GM12874 (cell line): ENCODE measurements around the gene ARMC3.

Experiments used
- TF ChIP-seq, protein P1 (sequence below): IDR thresholded peaks from 2 replicates; pipeline ENCODE4 v1.5.1; 2011; ENCODE audit warnings: low read depth, mild to moderate bottlenecking, control low read depth, low read length, moderate library complexity; ENCODE audit not compliant: insufficient read depth

Gene ARMC3

DNA sequence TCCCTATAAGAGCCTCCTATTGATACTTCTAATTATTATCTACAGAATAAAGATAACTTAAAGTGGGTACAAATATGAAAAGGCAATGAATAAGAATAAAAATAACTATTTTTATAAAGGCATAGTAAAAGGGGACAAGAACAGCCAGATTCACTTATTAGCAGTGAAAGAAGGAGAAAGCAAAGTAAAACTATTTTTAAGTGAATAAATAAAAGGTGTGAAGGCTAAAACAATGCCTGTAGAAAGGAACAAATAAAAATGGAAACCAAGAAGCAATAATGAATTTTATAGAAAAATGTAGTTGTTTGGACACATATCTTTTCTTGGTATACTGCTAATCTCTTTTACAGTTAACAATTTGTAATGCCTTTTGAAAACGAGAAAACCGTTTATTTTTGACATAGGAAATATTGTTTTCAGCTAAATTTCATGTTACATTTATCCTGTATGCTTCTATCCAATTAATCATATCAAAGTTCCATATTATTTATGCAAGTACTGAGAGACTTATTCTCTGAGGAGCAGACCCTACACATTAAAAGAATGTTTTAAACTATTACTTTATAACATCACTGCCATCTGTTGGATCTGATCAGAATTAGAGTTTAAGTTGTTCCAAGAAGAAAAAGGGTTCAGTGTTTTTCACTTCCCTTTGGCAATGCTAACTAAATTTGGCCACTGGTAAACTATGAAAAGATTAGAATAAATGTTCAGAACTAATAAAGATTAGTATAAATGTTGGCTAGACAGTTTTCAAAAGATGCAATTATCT, 59.1 kb downstream of the ARMC3 start:
- TF ChIP-seq, protein P1, sequence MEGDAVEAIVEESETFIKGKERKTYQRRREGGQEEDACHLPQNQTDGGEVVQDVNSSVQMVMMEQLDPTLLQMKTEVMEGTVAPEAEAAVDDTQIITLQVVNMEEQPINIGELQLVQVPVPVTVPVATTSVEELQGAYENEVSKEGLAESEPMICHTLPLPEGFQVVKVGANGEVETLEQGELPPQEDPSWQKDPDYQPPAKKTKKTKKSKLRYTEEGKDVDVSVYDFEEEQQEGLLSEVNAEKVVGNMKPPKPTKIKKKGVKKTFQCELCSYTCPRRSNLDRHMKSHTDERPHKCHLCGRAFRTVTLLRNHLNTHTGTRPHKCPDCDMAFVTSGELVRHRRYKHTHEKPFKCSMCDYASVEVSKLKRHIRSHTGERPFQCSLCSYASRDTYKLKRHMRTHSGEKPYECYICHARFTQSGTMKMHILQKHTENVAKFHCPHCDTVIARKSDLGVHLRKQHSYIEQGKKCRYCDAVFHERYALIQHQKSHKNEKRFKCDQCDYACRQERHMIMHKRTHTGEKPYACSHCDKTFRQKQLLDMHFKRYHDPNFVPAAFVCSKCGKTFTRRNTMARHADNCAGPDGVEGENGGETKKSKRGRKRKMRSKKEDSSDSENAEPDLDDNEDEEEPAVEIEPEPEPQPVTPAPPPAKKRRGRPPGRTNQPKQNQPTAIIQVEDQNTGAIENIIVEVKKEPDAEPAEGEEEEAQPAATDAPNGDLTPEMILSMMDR, result no peak

DNA sequence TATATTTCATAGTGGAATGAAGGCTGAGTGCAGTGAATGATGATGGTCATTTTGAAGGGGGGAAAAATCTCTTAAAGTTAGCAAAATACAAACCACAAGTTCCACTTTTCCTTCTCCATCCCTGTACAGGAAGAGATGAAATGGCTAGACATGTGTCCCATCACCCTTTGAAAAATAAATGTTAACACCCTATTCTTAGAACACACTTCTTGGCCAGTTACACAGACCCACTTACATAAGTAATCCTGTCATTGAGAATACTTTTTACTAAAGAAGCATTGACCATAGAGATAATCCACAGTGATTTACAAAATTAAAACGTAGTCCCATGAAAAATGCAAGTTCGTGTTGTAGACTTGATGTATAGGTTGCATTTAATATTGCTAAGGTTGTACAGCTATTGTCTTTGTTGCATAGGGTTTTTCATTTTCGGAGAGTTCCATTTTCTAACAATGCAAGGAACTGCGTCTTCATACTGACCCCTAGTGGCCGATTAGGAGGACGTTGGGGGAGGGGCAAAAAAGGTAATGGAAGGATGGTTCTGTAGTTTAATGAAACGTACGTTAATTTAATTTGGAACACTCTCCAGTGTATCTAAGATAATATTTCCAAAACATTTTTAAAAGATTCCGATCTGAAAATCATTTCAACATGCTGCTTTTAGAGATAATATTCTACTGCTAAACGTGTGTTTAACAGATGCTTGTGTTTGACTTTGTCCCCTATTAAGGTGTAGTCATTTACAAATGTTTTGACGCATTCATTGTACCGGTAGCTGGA, 60.9 kb downstream of the ARMC3 start:
- TF ChIP-seq, protein P1, result peak; percentile 74

DNA sequence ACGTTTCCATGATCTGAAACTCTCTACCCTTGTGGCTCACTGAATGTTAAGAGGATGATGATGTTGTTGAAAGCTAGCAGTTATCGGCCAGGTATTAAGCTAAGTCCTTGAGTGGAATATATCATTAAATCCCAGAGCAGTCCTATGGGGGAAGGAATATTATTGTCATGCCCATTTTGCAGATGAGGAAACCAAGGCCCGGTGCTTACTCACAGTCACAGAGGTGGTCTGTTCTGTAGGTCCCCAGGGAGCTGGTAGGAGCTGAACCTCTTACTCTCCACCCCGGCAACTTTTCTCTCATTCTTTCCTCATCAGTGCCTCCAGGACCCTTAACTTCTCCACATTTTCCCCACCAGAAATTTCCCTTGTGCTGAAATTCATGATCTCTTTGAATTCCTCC, 62.6 kb downstream of the ARMC3 start:
- TF ChIP-seq, protein P1, result no peak

DNA sequence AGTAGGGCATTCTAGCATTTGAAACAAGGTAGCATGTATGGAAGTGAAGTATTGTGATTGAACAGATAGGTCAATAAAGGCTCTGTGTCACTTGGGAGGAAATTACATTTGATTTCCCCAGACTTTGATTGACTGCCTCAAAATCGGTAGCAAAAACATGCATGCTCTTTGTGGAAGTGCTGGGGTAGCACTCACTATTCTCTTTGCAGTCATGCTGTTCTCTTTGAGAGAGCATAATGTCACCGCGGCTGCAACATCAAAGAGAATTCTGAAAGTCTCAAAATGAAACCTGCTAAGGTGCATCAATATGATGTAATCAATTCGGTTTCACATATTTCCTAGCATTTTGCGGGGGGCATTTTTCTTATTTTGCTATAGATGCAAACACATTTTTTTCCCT, 64.2 kb downstream of the ARMC3 start:
- TF ChIP-seq, protein P1, result no peak

DNA sequence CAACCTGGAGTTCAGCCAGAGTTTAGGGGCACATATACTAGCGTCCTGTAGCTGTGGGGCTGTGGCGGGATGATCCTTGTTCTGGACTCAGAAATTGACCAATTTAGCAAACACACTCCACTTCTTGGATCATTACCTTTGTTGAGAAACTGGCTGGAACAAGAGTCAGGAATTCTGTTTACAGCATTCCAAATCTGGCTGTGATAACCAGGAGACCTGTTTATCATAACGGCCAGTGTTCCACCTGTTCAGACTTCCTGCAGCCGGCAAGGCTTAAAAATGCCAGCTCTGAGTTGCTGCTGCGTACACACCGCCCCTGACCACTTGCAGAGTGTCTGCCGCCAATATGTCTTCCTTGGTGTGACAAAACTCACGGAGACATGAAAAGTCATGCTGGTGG, 64.8 kb downstream of the ARMC3 start:
- TF ChIP-seq, protein P1, result no peak

DNA sequence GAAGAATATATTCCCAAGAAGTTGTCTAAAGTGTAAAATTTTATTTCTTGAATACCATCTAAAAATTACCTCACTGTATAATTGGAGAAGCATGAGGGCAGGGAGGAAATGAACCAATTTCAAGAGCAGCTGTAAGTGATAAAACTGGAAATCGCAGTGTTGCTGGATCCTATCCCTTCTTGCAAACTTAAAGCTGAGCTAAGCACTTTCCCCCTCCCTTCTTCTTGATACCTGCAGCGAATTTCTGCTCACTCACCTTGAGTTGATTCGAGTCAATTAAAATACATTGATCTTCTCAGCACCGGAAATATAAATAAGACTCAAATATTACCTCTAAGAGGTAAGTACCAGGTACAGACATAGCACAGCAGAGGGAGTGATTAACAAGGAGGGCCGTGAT, 65.5 kb downstream of the ARMC3 start:
- TF ChIP-seq, protein P1, result no peak

DNA sequence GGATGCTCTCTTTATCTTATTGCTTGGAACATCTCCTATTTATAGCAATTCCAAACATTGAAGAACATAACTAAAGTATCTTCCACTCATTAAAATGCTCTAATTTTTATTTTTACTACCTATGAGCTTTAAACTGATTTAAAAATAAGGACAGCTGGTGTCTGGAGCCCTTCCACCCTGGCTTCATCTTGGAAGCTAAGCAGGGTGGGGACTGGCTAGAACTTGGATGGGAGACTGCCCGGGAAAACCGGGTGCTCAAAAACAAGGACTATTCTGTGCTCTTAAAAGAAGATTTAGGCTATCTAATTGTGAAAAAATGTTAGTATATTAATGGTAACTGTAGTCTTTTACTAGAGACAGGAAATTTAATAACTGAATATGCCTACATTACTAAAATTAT, 69.2 kb downstream of the ARMC3 start:
- TF ChIP-seq, protein P1, result no peak
